H1 (cell line): ENCODE data around the gene ELMO1. TPM values are rescaled to one million over a fixed set of nuclear protein-coding genes. Genes with fewer than 3 reads are reported as not detected.

Experiments
- CTCF ChIA-PET: fragments of 300-600 bp; sonication (Branson Sonifier 250); formaldehyde crosslinking; loops from one replicate; lab custom pipeline; 2021; ENCODE audit not compliant: partially characterized antibody; lab: Charles Lee
- POLR2A ChIA-PET: fragments of 300-600 bp; sonication (Branson Sonifier 250); formaldehyde crosslinking; loops from one replicate; lab custom pipeline; 2021; ENCODE audit warnings: inconsistent platforms; ENCODE audit not compliant: partially characterized antibody; lab: Charles Lee
- DNase-seq, 2 experiments: peaks; one replicate each; pipeline versions ENCODE4 v3.0.0 to v3.0.0-alpha.2; 2010 to 2022; ENCODE audit warnings: low spot score in 2 of 2, low read depth in 1 of 2, mixed read lengths in 1 of 2
- FAIRE-seq: peaks from 2 replicates; lab custom pipeline; 2011; peaks lifted over from hg19 to GRCh38; lab: Jason Lieb, UNC
- H2AFZ ChIP-seq: 2 replicates; pipeline ENCODE4 v1.8.1; 2012; ENCODE audit warnings: low read length, inconsistent platforms
- H2AK5ac ChIP-seq: 2 replicates; pipeline ENCODE4 v1.6.1; 2013; ENCODE audit warnings: low read depth, low read length
- H2BK120ac ChIP-seq: replicated peaks from 2 replicates; pipeline ENCODE3; 2013; ENCODE audit warnings: low read depth, low read length, inconsistent platforms
- H2BK12ac ChIP-seq: 2 replicates; pipeline ENCODE4 v1.6.1; 2013; ENCODE audit warnings: low read depth, low read length
- H2BK15ac ChIP-seq: 2 replicates; pipeline ENCODE4 v1.6.1; 2013; ENCODE audit warnings: low read length
- H2BK20ac ChIP-seq: 2 replicates; pipeline ENCODE4 v1.6.1; 2013; ENCODE audit warnings: low read length
- H2BK5ac ChIP-seq: 2 replicates; pipeline ENCODE4 v1.6.1; 2013; ENCODE audit warnings: low read depth, low read length
- H3K14ac ChIP-seq: 2 replicates; pipeline ENCODE4 v1.6.1; 2013; ENCODE audit warnings: inconsistent platforms; ENCODE audit not compliant: insufficient read length
- H3K18ac ChIP-seq: 2 replicates; pipeline ENCODE4 v1.6.1; 2013; ENCODE audit warnings: low read length; ENCODE audit errors: extremely low read depth
- H3K23ac ChIP-seq: 2 replicates; pipeline ENCODE4 v1.6.1; 2013; ENCODE audit warnings: inconsistent platforms; ENCODE audit not compliant: insufficient read length
- H3K23me2 ChIP-seq: 2 replicates; pipeline ENCODE4 v1.6.1; 2013; ENCODE audit warnings: low read depth, low read length
- H3K27ac ChIP-seq: 2 replicates; pipeline ENCODE4 v1.6.1; 2011; ENCODE audit warnings: low read depth, low read length, inconsistent platforms
- H3K27me3 ChIP-seq, 4 experiments: replicated peaks in 1 of 4; 1 replicate in 1 of 4; 2 replicates in 3 of 4; pipeline versions ENCODE4 v1.6.1 to v1.8.1; 2011 to 2013; ENCODE audit warnings: low read length in 3 of 4, mild to moderate bottlenecking in 3 of 4, inconsistent platforms in 2 of 4, mixed read lengths in 2 of 4, moderate library complexity in 1 of 4; ENCODE audit not compliant: control insufficient read depth in 3 of 4, insufficient read depth in 3 of 4; ENCODE audit errors: extremely low read depth in 1 of 4
- H3K36me3 ChIP-seq, 4 experiments: 2 replicates each; pipeline versions ENCODE4 v1.6.1 to v1.8.1; 2011 to 2013; ENCODE audit warnings: mild to moderate bottlenecking in 4 of 4, low read length in 3 of 4, moderate library complexity in 2 of 4, control low read depth in 1 of 4, inconsistent platforms in 1 of 4; ENCODE audit not compliant: insufficient read depth in 4 of 4, control insufficient read depth in 2 of 4
- H3K4ac ChIP-seq: replicated peaks from 2 replicates; pipeline ENCODE3; 2013; ENCODE audit warnings: low read length, low read depth, mixed read lengths, inconsistent platforms; ENCODE audit not compliant: insufficient read length
- H3K4me1 ChIP-seq, 4 experiments: replicated peaks in 1 of 4; 1 replicate in 1 of 4; 2 replicates in 3 of 4; pipeline versions ENCODE4 v1.6.1 to v1.8.1; 2011 to 2013; ENCODE audit warnings: low read length in 3 of 4, inconsistent platforms in 2 of 4, mixed read lengths in 1 of 4; ENCODE audit not compliant: insufficient read depth in 4 of 4, control insufficient read depth in 3 of 4
- H3K4me2 ChIP-seq, 2 experiments: 2 replicates each; pipeline versions ENCODE4 v1.6.1 to v1.8.1; 2011 to 2013; ENCODE audit warnings: low read depth in 2 of 2, low read length in 2 of 2, control low read depth in 1 of 2, inconsistent platforms in 1 of 2, mild to moderate bottlenecking in 1 of 2; ENCODE audit not compliant: insufficient read depth in 1 of 2
- H3K4me3 ChIP-seq, 4 experiments: fragments of 200-600, 300-600 bp in 1 of 4; sonication (generic), shearing (Covaris generic), sonication (Bioruptor Twin) in 1 of 4; 2 replicates each; pipeline versions ENCODE4 v1.5.1 to v1.8.1; 2011 to 2016; ENCODE audit warnings: low read length in 4 of 4, low read depth in 3 of 4, control low read depth in 2 of 4, inconsistent platforms in 2 of 4, mild to moderate bottlenecking in 2 of 4, mixed read lengths in 1 of 4, moderate library complexity in 1 of 4; ENCODE audit not compliant: insufficient read depth in 2 of 4; ENCODE audit errors: extremely low read depth in 1 of 4
- H3K56ac ChIP-seq: replicated peaks from 2 replicates; pipeline ENCODE3; 2013; ENCODE audit warnings: low read depth, mild to moderate bottlenecking, mixed read lengths, low read length, inconsistent platforms; ENCODE audit not compliant: insufficient read length
- H3K79me1 ChIP-seq: 2 replicates; pipeline ENCODE4 v1.6.1; 2013; ENCODE audit warnings: low read depth, low read length, control low read depth
- H3K79me2 ChIP-seq, 2 experiments: 2 replicates each; pipeline versions ENCODE4 v1.6.1 to v1.8.1; 2012 to 2013; ENCODE audit warnings: low read length in 2 of 2, mild to moderate bottlenecking in 2 of 2, inconsistent platforms in 1 of 2; ENCODE audit not compliant: insufficient read depth in 2 of 2, control insufficient read depth in 1 of 2
- H3K9ac ChIP-seq, 4 experiments: replicated peaks in 1 of 4; 1 replicate in 1 of 4; 2 replicates in 3 of 4; pipeline versions ENCODE4 v1.6.1 to v1.8.1; 2011 to 2013; ENCODE audit warnings: low read depth in 3 of 4, low read length in 3 of 4, control low read depth in 2 of 4, mild to moderate bottlenecking in 2 of 4, moderate library complexity in 2 of 4, inconsistent platforms in 1 of 4; ENCODE audit errors: extremely low read depth in 1 of 4
- H3K9me3 ChIP-seq, 2 experiments: 2 replicates each; pipeline versions ENCODE4 v1.6.1 to v1.8.1; 2012 to 2013; ENCODE audit warnings: mild to moderate bottlenecking in 2 of 2, moderate library complexity in 2 of 2, control low read depth in 1 of 2, inconsistent platforms in 1 of 2, low read depth in 1 of 2, low read length in 1 of 2, mixed read lengths in 1 of 2; ENCODE audit not compliant: insufficient read depth in 2 of 2
- H4K20me1 ChIP-seq, 2 experiments: replicated peaks in 1 of 2; 2 replicates each; pipeline versions ENCODE3 to v1.8.1; 2011 to 2013; ENCODE audit warnings: inconsistent platforms in 2 of 2, low read length in 2 of 2, mild to moderate bottlenecking in 1 of 2; ENCODE audit not compliant: insufficient read depth in 2 of 2, control insufficient read depth in 1 of 2
- H4K5ac ChIP-seq: 2 replicates; pipeline ENCODE4 v1.6.1; 2013; ENCODE audit warnings: low read length, low read depth, mixed read lengths, inconsistent platforms; ENCODE audit not compliant: insufficient read length
- H4K8ac ChIP-seq: 2 replicates; pipeline ENCODE4 v1.8.0; 2013; ENCODE audit warnings: mild to moderate bottlenecking, moderate library complexity, low read length, inconsistent platforms; ENCODE audit not compliant: insufficient read depth; ENCODE audit errors: extremely low read depth
- H4K91ac ChIP-seq: replicated peaks from 2 replicates; pipeline ENCODE3; 2013; ENCODE audit warnings: low read length, mixed read lengths, inconsistent platforms; ENCODE audit not compliant: insufficient read length
- ASH2L ChIP-seq: fragments of 200-600, 300-600 bp; sonication (generic); IDR thresholded peaks from one replicate; pipeline ENCODE4 v1.7.1; 2017; ENCODE audit warnings: low read length
- NRF1 ChIP-seq: IDR thresholded peaks from 2 replicates; pipeline ENCODE4 v1.6.1; 2011; ENCODE audit warnings: mild to moderate bottlenecking, low read depth, low read length, improper control_type of control experiment
- RNF2 ChIP-seq: fragments of 200-900, 300-1000 bp; sonication (generic); IDR thresholded peaks from 2 replicates; pipeline ENCODE4 v1.7.1; 2016; ENCODE audit warnings: borderline replicate concordance, low read depth, mild to moderate bottlenecking, antibody characterized with exemption, low read length; ENCODE audit not compliant: poor library complexity, severe bottlenecking; ENCODE audit errors: missing control alignments
- RXRA ChIP-seq: IDR thresholded peaks from 2 replicates; pipeline ENCODE4 v1.6.1; 2011; ENCODE audit warnings: low read depth, mild to moderate bottlenecking, low read length, moderate library complexity; ENCODE audit not compliant: insufficient read depth
- WGBS, 2 experiments: shearing (Covaris generic) in 1 of 2; methylation state at CpG; one replicate each; pipeline versions ENCODE4 v1.1.6 to v1.1.7; 2013 to 2015; ENCODE audit warnings: low lambda C conversion rate in 2 of 2, mixed read lengths in 2 of 2, inconsistent platforms in 1 of 2, low coverage in 1 of 2, missing lambda C conversion rate in 1 of 2; ENCODE audit not compliant: insufficient replicate concordance in 2 of 2, insufficient coverage in 1 of 2, insufficient read length in 1 of 2; ENCODE audit errors: extremely low coverage in 1 of 2, missing lambda C conversion rate in 1 of 2; 5-methylcytosine and 5-hydroxymethylcytosine counted together
- polyA plus RNA-seq, 7 experiments: library from polyadenylated mRNA; depleted of rRNA in 3 of 7; stranded (reverse) in 5 of 7; unstranded in 2 of 7; fragments of >200 nt in 5 of 7; fragments of 200-250 nt in 2 of 7; gene quantifications; 1 replicate in 5 of 7; 2 replicates in 1 of 7; 4 replicates in 1 of 7; pipeline versions ENCODE4 v1.2.1 to v1.2.3, GENCODE V29; 2011 to 2013; ENCODE audit warnings: missing spikeins in 2 of 7, mixed read lengths in 2 of 7
- total RNA-seq: library from RNA; stranded (reverse); fragmentation: NEBNext Ultra II Directional; extraction: Animal tissue kit (Norgen Biotek cat#: 25700); gene quantifications from 2 replicates; pipeline ENCODE4 v1.2.1, GENCODE V29; 2021

The ELMO1 gene
- total and polyA plus RNA-seq, 2 of the 8 experiments (the other 6 are each of a cell fraction or from before 2014, with no cell fraction given), result 18.4 to 21.0 TPM

DNA sequence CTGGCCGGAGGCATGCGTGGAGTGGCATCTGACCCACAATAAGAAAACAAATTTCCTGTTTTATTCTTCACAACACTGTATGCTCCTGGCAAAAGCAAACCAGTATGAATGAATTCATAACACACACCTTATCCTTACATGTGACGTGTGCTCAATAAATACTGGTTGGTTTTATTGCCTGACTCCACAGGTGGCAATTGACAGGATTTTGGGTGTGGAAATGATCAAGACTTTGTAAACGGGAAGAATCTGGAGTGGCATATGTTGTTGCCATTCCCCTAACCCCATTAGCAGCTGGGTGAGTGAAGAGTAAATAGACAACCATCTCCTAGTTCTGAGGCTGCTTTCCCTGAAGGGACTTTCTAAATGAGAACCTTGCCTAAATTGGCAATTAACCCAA is 508.8 kb downstream of the ELMO1 start:
- no peak overlapping the region for H2AK5ac ChIP-seq
- TF ChIP-seq ASH2L (no peak), RXRA (no peak), NRF1 (no peak), RNF2 (no peak)
- no peak overlapping the region for H2BK15ac ChIP-seq
- no peak overlapping the region for H2BK120ac ChIP-seq
- H3K4me1 ChIP-seq, result no peaks in the 10 kb centered on the region
- H3K9me3 ChIP-seq, result peaks cover 15 to 17% of the 10 kb centered on the region in 2 experiments
- no peaks in the 10 kb centered on the region for H3K79me1 ChIP-seq
- no peak overlapping the region for H4K8ac ChIP-seq
- H3K4ac ChIP-seq, result no peak overlapping the region
- H2BK5ac ChIP-seq, result no peak overlapping the region
- no peak overlapping the region for H3K56ac ChIP-seq
- DNase-seq (no peak), FAIRE-seq (no peak)
- H4K20me1 ChIP-seq, result no peaks in the 10 kb centered on the region
- no peak overlapping the region for H3K4me3 ChIP-seq
- H3K14ac ChIP-seq, result no peak overlapping the region
- no peak overlapping the region for H3K9ac ChIP-seq
- no peak overlapping the region for H2AFZ ChIP-seq
- no peak overlapping the region for H2BK12ac ChIP-seq
- no peaks in the 10 kb centered on the region for H3K27me3 ChIP-seq
- H4K5ac ChIP-seq, result no peak overlapping the region
- H2BK20ac ChIP-seq, result no peak overlapping the region
- no peaks in the 10 kb centered on the region; a peak in 1 of 8 replicates for H3K36me3 ChIP-seq
- no peak overlapping the region for H3K27ac ChIP-seq
- no peaks in the 10 kb centered on the region for H3K79me2 ChIP-seq
- no peak overlapping the region for H4K91ac ChIP-seq
- WGBS, 2 experiments, result 93% methylated on average over 4 of the region's 4 CpGs; no CpG with 5 or more reads in 1 of the 2 experiments
- H3K23ac ChIP-seq, result no peak overlapping the region
- no peak overlapping the region for H3K4me2 ChIP-seq
- ChIA-PET CTCF (interaction anchor here (1.7 to 2.8 kb wide), 2 partner anchors 13 to 24 kb away, joined by 3 to 9 read pairs; no protein-coding TSS in a partner anchor), POLR2A (no interaction called here)
- H3K23me2 ChIP-seq, result no peaks in the 10 kb centered on the region
- no peak overlapping the region for H3K18ac ChIP-seq
